Liver (tissue), 9 donors: ENCODE data around the gene SPHK1. TPM values are rescaled to one million over a fixed set of nuclear protein-coding genes. Genes with fewer than 3 reads are reported as not detected.

Experiments used
- DNase-seq: peaks from one replicate; pipeline ENCODE4 v3.0.0-alpha.2; 2017; ENCODE audit warnings: low spot score
- H3K27ac ChIP-seq, 2 donors: one replicate each; pipeline ENCODE4 v1.7.0; 2013; ENCODE audit warnings: inconsistent platforms in 2 of 2, low read length in 2 of 2, control low read depth in 1 of 2, low read depth in 1 of 2, mild to moderate bottlenecking in 1 of 2
- H3K27me3 ChIP-seq, 4 donors: one replicate each; pipeline versions ENCODE4 v1.6.1 to v1.7.0; 2013; ENCODE audit warnings: low read length in 3 of 4, inconsistent platforms in 1 of 4, mild to moderate bottlenecking in 1 of 4, moderate library complexity in 1 of 4; ENCODE audit not compliant: control insufficient read depth in 4 of 4, insufficient read depth in 4 of 4
- H3K36me3 ChIP-seq, 4 donors: one replicate each; pipeline versions ENCODE4 v1.6.1 to v1.7.0; 2013; ENCODE audit warnings: low read length in 3 of 4, mild to moderate bottlenecking in 3 of 4, low read depth in 1 of 4, moderate library complexity in 1 of 4; ENCODE audit not compliant: control insufficient read depth in 4 of 4, insufficient read depth in 3 of 4
- H3K4me1 ChIP-seq, 4 donors: one replicate each; pipeline versions ENCODE4 v1.6.1 to v1.7.0; 2013; ENCODE audit warnings: low read length in 3 of 4, mild to moderate bottlenecking in 3 of 4, moderate library complexity in 1 of 4; ENCODE audit not compliant: control insufficient read depth in 4 of 4, insufficient read depth in 4 of 4
- H3K4me3 ChIP-seq, 3 donors: one replicate each; pipeline versions ENCODE4 v1.6.1 to v1.7.0; 2013; ENCODE audit warnings: low read length in 3 of 3, control low read depth in 1 of 3, low read depth in 1 of 3, mild to moderate bottlenecking in 1 of 3
- H3K9ac ChIP-seq, 2 donors: one replicate each; pipeline ENCODE4 v1.7.0; 2013; ENCODE audit warnings: low read length in 2 of 2, mild to moderate bottlenecking in 2 of 2, moderate library complexity in 2 of 2, control low read depth in 1 of 2, low read depth in 1 of 2
- H3K9me3 ChIP-seq, 4 donors: one replicate each; pipeline versions ENCODE4 v1.6.1 to v1.7.0; 2013; ENCODE audit warnings: low read length in 3 of 4; ENCODE audit not compliant: control insufficient read depth in 4 of 4
- ATF3 ChIP-seq: IDR thresholded peaks from 2 replicates; pipeline ENCODE4 v1.6.1; 2016; ENCODE audit warnings: antibody characterized with exemption
- EGR1 ChIP-seq, 2 donors: IDR thresholded peaks; 2 replicates each; pipeline ENCODE4 v1.6.1; 2016 to 2018; ENCODE audit warnings: antibody characterized with exemption in 2 of 2, low read depth in 2 of 2
- FOXA1 ChIP-seq: IDR thresholded peaks from 2 replicates; pipeline ENCODE4 v1.6.1; 2016; ENCODE audit warnings: antibody characterized with exemption
- FOXA2 ChIP-seq: IDR thresholded peaks from 2 replicates; pipeline ENCODE4 v1.6.1; 2016; ENCODE audit warnings: antibody characterized with exemption
- GABPA ChIP-seq, 2 donors: IDR thresholded peaks in 1 of 2; conservative IDR thresholded peaks in 1 of 2; 2 replicates each; pipeline ENCODE4 v1.6.1; 2016; ENCODE audit warnings: antibody characterized with exemption in 2 of 2, mild to moderate bottlenecking in 1 of 2, moderate library complexity in 1 of 2
- HNF4A ChIP-seq, 2 donors: conservative IDR thresholded peaks; 2 replicates each; pipeline ENCODE4 v1.6.1; 2016; ENCODE audit warnings: antibody characterized with exemption in 2 of 2, mild to moderate bottlenecking in 2 of 2
- HNF4G ChIP-seq: IDR thresholded peaks from 2 replicates; pipeline ENCODE4 v1.6.1; 2016; ENCODE audit warnings: antibody characterized with exemption
- JUND ChIP-seq, 2 donors: IDR thresholded peaks; 2 replicates each; pipeline ENCODE4 v1.6.1; 2016; ENCODE audit warnings: antibody characterized with exemption in 2 of 2
- MAX ChIP-seq: IDR thresholded peaks from 2 replicates; pipeline ENCODE4 v1.6.1; 2016; ENCODE audit warnings: antibody characterized with exemption
- NR2F2 ChIP-seq: IDR thresholded peaks from 2 replicates; pipeline ENCODE4 v1.6.1; 2016; ENCODE audit warnings: antibody characterized with exemption
- RAD21 ChIP-seq, 2 donors: IDR thresholded peaks; 2 replicates each; pipeline ENCODE4 v1.6.1; 2016; ENCODE audit warnings: antibody characterized with exemption in 2 of 2, mild to moderate bottlenecking in 2 of 2
- RXRA ChIP-seq, 2 donors: IDR thresholded peaks; 2 replicates each; pipeline ENCODE4 v1.6.1; 2017 to 2018; ENCODE audit warnings: antibody characterized with exemption in 2 of 2, mild to moderate bottlenecking in 1 of 2
- SP1 ChIP-seq: IDR thresholded peaks from 2 replicates; pipeline ENCODE4 v1.6.1; 2018; ENCODE audit warnings: antibody characterized with exemption, mild to moderate bottlenecking
- TAF1 ChIP-seq: conservative IDR thresholded peaks from 2 replicates; pipeline ENCODE4 v1.6.1; 2016; ENCODE audit warnings: antibody characterized with exemption, mild to moderate bottlenecking
- YY1 ChIP-seq: IDR thresholded peaks from 2 replicates; pipeline ENCODE4 v1.6.1; 2016; ENCODE audit warnings: antibody characterized with exemption, mild to moderate bottlenecking
- WGBS: extraction: QIAGEN DNeasy Blood & Tissue Kit; methylation state at CpG from one replicate; pipeline ENCODE4 v1.1.7; 2013; 5-methylcytosine and 5-hydroxymethylcytosine counted together
- polyA plus RNA-seq, 2 donors: library from polyadenylated mRNA; stranded (reverse) in 1 of 2; unstranded in 1 of 2; fragments of 200-250 nt in 1 of 2; fragments of >200 nt in 1 of 2; fragmentation: Nextera tagmentation in 1 of 2; extraction: Ambion mirVana in 1 of 2; gene quantifications; one replicate each; pipeline versions ENCODE4 v1.2.1 to v1.2.3, GENCODE V29; 2013 to 2015
- total RNA-seq, 2 donors: library from RNA; depleted of rRNA; stranded (reverse); fragments of >200 nt; gene quantifications; one replicate each; pipeline ENCODE4 v1.2.3, GENCODE V29; 2014
- TF ChIP-seq, protein P1 (sequence below): fragments of 150-350 bp; IDR thresholded peaks from 2 replicates; pipeline ENCODE4 v1.5.1; 2017; ENCODE audit warnings: improper control_type of control experiment, low read depth, low read length; ENCODE audit not compliant: missing input control
- TF ChIP-seq, protein P2 (sequence below): IDR thresholded peaks from 2 replicates; pipeline ENCODE4 v1.6.1; 2016; ENCODE audit warnings: antibody characterized with exemption, mild to moderate bottlenecking
- TF ChIP-seq, protein P3 (sequence below): IDR thresholded peaks from 2 replicates; pipeline ENCODE4 v1.6.1; 2016; ENCODE audit warnings: antibody characterized with exemption
- donor health status: healthy.
- donor health status: healthy.
- donor health status: healthy.
- donor health status: healthy.
- donor health status: healthy.

The SPHK1 gene
- total and polyA plus RNA-seq, 4 donors = 0.89 to 11.4 (median 1.1) TPM

- no peak for DNase-seq
- no peaks in the 10 kb centered on the region for H3K4me1 ChIP-seq
- no peak overlapping the region for H3K27ac ChIP-seq
- no peaks in the 10 kb centered on the region for H3K27me3 ChIP-seq
- TF ChIP-seq SP1 (no peak), FOXA2 (no peak), HNF4G (no peak), FOXA1 (no peak), JUND (IDR thresholded peaks at IDR 0.05) (no peak), TAF1 (no peak), NR2F2 (no peak), YY1 (no peak), RAD21 (IDR thresholded peaks at IDR 0.05) (peak; percentile 48 to 57), HNF4A (conservative IDR thresholded peaks at IDR 0.05) (no peak), ATF3 (no peak)
- TF ChIP-seq, protein P1, sequence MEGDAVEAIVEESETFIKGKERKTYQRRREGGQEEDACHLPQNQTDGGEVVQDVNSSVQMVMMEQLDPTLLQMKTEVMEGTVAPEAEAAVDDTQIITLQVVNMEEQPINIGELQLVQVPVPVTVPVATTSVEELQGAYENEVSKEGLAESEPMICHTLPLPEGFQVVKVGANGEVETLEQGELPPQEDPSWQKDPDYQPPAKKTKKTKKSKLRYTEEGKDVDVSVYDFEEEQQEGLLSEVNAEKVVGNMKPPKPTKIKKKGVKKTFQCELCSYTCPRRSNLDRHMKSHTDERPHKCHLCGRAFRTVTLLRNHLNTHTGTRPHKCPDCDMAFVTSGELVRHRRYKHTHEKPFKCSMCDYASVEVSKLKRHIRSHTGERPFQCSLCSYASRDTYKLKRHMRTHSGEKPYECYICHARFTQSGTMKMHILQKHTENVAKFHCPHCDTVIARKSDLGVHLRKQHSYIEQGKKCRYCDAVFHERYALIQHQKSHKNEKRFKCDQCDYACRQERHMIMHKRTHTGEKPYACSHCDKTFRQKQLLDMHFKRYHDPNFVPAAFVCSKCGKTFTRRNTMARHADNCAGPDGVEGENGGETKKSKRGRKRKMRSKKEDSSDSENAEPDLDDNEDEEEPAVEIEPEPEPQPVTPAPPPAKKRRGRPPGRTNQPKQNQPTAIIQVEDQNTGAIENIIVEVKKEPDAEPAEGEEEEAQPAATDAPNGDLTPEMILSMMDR = peak; percentile 29
- TF ChIP-seq, protein P2, sequence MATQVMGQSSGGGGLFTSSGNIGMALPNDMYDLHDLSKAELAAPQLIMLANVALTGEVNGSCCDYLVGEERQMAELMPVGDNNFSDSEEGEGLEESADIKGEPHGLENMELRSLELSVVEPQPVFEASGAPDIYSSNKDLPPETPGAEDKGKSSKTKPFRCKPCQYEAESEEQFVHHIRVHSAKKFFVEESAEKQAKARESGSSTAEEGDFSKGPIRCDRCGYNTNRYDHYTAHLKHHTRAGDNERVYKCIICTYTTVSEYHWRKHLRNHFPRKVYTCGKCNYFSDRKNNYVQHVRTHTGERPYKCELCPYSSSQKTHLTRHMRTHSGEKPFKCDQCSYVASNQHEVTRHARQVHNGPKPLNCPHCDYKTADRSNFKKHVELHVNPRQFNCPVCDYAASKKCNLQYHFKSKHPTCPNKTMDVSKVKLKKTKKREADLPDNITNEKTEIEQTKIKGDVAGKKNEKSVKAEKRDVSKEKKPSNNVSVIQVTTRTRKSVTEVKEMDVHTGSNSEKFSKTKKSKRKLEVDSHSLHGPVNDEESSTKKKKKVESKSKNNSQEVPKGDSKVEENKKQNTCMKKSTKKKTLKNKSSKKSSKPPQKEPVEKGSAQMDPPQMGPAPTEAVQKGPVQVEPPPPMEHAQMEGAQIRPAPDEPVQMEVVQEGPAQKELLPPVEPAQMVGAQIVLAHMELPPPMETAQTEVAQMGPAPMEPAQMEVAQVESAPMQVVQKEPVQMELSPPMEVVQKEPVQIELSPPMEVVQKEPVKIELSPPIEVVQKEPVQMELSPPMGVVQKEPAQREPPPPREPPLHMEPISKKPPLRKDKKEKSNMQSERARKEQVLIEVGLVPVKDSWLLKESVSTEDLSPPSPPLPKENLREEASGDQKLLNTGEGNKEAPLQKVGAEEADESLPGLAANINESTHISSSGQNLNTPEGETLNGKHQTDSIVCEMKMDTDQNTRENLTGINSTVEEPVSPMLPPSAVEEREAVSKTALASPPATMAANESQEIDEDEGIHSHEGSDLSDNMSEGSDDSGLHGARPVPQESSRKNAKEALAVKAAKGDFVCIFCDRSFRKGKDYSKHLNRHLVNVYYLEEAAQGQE = no peak
- TF ChIP-seq, protein P3, sequence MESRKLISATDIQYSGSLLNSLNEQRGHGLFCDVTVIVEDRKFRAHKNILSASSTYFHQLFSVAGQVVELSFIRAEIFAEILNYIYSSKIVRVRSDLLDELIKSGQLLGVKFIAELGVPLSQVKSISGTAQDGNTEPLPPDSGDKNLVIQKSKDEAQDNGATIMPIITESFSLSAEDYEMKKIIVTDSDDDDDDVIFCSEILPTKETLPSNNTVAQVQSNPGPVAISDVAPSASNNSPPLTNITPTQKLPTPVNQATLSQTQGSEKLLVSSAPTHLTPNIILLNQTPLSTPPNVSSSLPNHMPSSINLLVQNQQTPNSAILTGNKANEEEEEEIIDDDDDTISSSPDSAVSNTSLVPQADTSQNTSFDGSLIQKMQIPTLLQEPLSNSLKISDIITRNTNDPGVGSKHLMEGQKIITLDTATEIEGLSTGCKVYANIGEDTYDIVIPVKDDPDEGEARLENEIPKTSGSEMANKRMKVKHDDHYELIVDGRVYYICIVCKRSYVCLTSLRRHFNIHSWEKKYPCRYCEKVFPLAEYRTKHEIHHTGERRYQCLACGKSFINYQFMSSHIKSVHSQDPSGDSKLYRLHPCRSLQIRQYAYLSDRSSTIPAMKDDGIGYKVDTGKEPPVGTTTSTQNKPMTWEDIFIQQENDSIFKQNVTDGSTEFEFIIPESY = no peak
- H3K36me3 ChIP-seq = no peaks in the 10 kb centered on the region
- H3K9me3 ChIP-seq = no peaks in the 10 kb centered on the region
- WGBS = 43% methylated on average over 12 of the region's 12 CpGs
- no peak overlapping the region for H3K9ac ChIP-seq
- no peak overlapping the region for H3K4me3 ChIP-seq
Observed at GRCh38 chr17:76365256-76365903, 19.0 kb upstream of the SPHK1 start.

DNA sequence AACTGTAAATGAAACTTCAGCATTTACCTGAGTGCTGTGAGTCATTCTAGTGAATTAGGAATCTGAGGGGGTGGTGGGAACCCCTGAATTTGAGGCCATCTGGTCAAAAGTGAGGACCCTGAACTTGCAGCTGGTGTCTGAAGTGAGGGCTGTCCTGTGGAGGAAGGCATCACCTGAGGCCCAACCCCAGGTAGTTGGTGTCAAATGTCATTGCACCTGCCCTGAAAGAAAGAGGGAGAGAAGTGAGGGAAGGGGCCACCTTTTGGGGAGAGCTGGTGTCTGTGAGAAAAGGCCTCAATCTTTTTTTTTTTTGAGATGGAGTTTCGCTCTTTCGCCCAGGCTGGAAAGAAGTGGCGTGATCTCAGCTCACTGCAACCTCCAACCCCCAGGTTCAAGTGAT, 18.2 kb upstream of the SPHK1 start:
- Histone ChIP-seq H3K9ac (no peak overlapping the region), H3K4me1 (no peaks in the 10 kb centered on the region), H3K27me3 (no peaks in the 10 kb centered on the region), H3K9me3 (no peaks in the 10 kb centered on the region), H3K36me3 (no peaks in the 10 kb centered on the region), H3K27ac (no peak overlapping the region), H3K4me3 (no peak overlapping the region)
- WGBS = 95% methylated on average over 3 of the region's 3 CpGs
- TF ChIP-seq FOXA2 (no peak), TAF1 (no peak), MAX (no peak), FOXA1 (no peak), EGR1 (IDR thresholded peaks at IDR 0.05; ENCODE audit: low read depth in 2 of 2) (no peak), GABPA (IDR thresholded peaks at IDR 0.05 in 1 of 2, conservative IDR thresholded peaks at IDR 0.05 in 1 of 2) (no peak), RAD21 (IDR thresholded peaks at IDR 0.05) (no peak), RXRA (IDR thresholded peaks at IDR 0.05) (no peak), HNF4G (no peak)
- TF ChIP-seq, protein P2 = no peak
- TF ChIP-seq, protein P1 = no peak
- DNase-seq = no peak
